ENCODE data around the gene LCT. TPM values are rescaled to one million over a fixed set of nuclear protein-coding genes. Genes with fewer than 3 reads are reported as not detected.
"Not testable (repeated sequence)": the region's sequence is repeated elsewhere in the genome, so short reads cannot be mapped to it uniquely, and the experiment has no call there.

LCT gene
- 1 to 10 TPM in 1 of 2 donors, under 1 TPM in 1; 0.45 to 1.0 TPM for total RNA-seq

- H3K27ac Mint-ChIP-seq: no peak within 1 kb of the TSS
- no peak within 1 kb of the TSS for H3K4me3 Mint-ChIP-seq
- peaks cover 37% of the 10 kb centered on the region for H3K36me3 Mint-ChIP-seq (ENCODE audit: low read depth)
- no peaks in the 10 kb centered on the region for H3K9me3 Mint-ChIP-seq
- H3K27me3 Mint-ChIP-seq: no peaks in the 10 kb centered on the region
- no peak for ATAC-seq (replicated peaks)
- H3K4me1 Mint-ChIP-seq: no peaks in the 10 kb centered on the region
These were observed at the start of gene LCT for GRCh38 chr2:135836596-135837270. TSS of gene LCT (minus strand) at chr2:135837184. CDS start at chr2:135837169, 15 bp downstream.

- ATAC-seq (replicated peaks): no peak
- no peaks in the 10 kb centered on the region for H3K4me1 Mint-ChIP-seq
- no peaks in the 10 kb centered on the region for H3K9me3 Mint-ChIP-seq
- H3K4me3 Mint-ChIP-seq: no peak overlapping the region
- no peaks in the 10 kb centered on the region for H3K27me3 Mint-ChIP-seq
- H3K36me3 Mint-ChIP-seq (ENCODE audit: low read depth): no peaks in the 10 kb centered on the region
- no peak overlapping the region for H3K27ac Mint-ChIP-seq
These were observed 48.7 kb upstream of the LCT start for GRCh38 chr2:135885709-135886108.

GRCh38 chr2:135882415-135882814 lies 45.4 kb upstream of the LCT start:
- Mint-ChIP-seq H3K27me3 (no peaks in the 10 kb centered on the region), H3K27ac (no peak overlapping the region), H3K9me3 (no peaks in the 10 kb centered on the region), H3K4me1 (peaks cover 3% of the 10 kb centered on the region), H3K4me3 (no peak overlapping the region), H3K36me3 (ENCODE audit: low read depth) (no peaks in the 10 kb centered on the region)
- ATAC-seq (replicated peaks): no peak

GRCh38 chr2:135876770-135877169 lies 39.8 kb upstream of the LCT start:
- Mint-ChIP-seq H3K36me3 (ENCODE audit: low read depth) (peaks cover 49% of the 10 kb centered on the region), H3K27ac (peak overlapping the region; percentile 93), H3K4me1 (peaks cover 27% of the 10 kb centered on the region), H3K4me3 (peak overlapping the region; percentile 82)
- not testable (repeated sequence) for ATAC-seq (replicated peaks); H3K9me3 Mint-ChIP-seq; H3K27me3 Mint-ChIP-seq

- peak; percentile 84 for ATAC-seq (replicated peaks)
- peak within 1 kb of the TSS; percentile 93 for H3K27ac Mint-ChIP-seq
- peak within 1 kb of the TSS; percentile 82 for H3K4me3 Mint-ChIP-seq
- H3K27me3 Mint-ChIP-seq: no peaks in the 10 kb centered on the region
- H3K9me3 Mint-ChIP-seq: no peaks in the 10 kb centered on the region
- peaks cover 31% of the 10 kb centered on the region for H3K4me1 Mint-ChIP-seq
- H3K36me3 Mint-ChIP-seq (ENCODE audit: low read depth): peaks cover 55% of the 10 kb centered on the region
These were observed 39.2 kb upstream of the LCT start, which contains the start of gene MCM6 for GRCh38 chr2:135876066-135876711. TSS of gene MCM6 (minus strand) at chr2:135876443. CDS start at chr2:135876365, 78 bp downstream.

GRCh38 chr2:135875491-135876065 lies 38.6 kb upstream of the LCT start:
- Mint-ChIP-seq H3K36me3 (ENCODE audit: low read depth) (peaks cover 61% of the 10 kb centered on the region), H3K9me3 (no peaks in the 10 kb centered on the region), H3K27ac (peak overlapping the region; percentile 93), H3K27me3 (no peaks in the 10 kb centered on the region), H3K4me1 (peaks cover 35% of the 10 kb centered on the region), H3K4me3 (peak overlapping the region; percentile 82)
- peak; percentile 77 for ATAC-seq (replicated peaks)

- Mint-ChIP-seq H3K4me1 (peaks cover 40% of the 10 kb centered on the region), H3K9me3 (no peaks in the 10 kb centered on the region), H3K36me3 (ENCODE audit: low read depth) (peaks cover 68% of the 10 kb centered on the region), H3K4me3 (peak overlapping the region; percentile 82), H3K27me3 (no peaks in the 10 kb centered on the region), H3K27ac (peak overlapping the region; percentile 93)
- ATAC-seq (replicated peaks): peak; percentile 12
These were observed 37.9 kb upstream of the LCT start for GRCh38 chr2:135874777-135875365.

- no peaks in the 10 kb centered on the region for H3K9me3 Mint-ChIP-seq
- H3K4me3 Mint-ChIP-seq: peak overlapping the region; percentile 82
- peaks cover 36% of the 10 kb centered on the region for H3K4me1 Mint-ChIP-seq
- H3K36me3 Mint-ChIP-seq (ENCODE audit: low read depth): peaks cover 100% of the 10 kb centered on the region
- ATAC-seq (replicated peaks): peak; percentile 84
- peak overlapping the region; percentile 93 for H3K27ac Mint-ChIP-seq
- no peaks in the 10 kb centered on the region for H3K27me3 Mint-ChIP-seq
These were observed 33.6 kb upstream of the LCT start for GRCh38 chr2:135870571-135870970.

- Mint-ChIP-seq H3K27ac (no peak overlapping the region), H3K4me3 (no peak overlapping the region), H3K27me3 (no peaks in the 10 kb centered on the region), H3K9me3 (no peaks in the 10 kb centered on the region), H3K36me3 (ENCODE audit: low read depth) (peaks cover 98% of the 10 kb centered on the region), H3K4me1 (peaks cover 20% of the 10 kb centered on the region)
- ATAC-seq (replicated peaks): no peak
These were observed 26.2 kb upstream of the LCT start for GRCh38 chr2:135863233-135863632.

- Mint-ChIP-seq H3K36me3 (ENCODE audit: low read depth) (peaks cover 98% of the 10 kb centered on the region), H3K27me3 (no peaks in the 10 kb centered on the region), H3K27ac (no peak overlapping the region), H3K4me1 (peaks cover 15% of the 10 kb centered on the region), H3K4me3 (no peak overlapping the region), H3K9me3 (no peaks in the 10 kb centered on the region)
- no peak for ATAC-seq (replicated peaks)
These were observed 25.7 kb upstream of the LCT start for GRCh38 chr2:135862718-135863117.

- Mint-ChIP-seq H3K4me3 (no peak overlapping the region), H3K36me3 (ENCODE audit: low read depth) (peaks cover 100% of the 10 kb centered on the region), H3K9me3 (no peaks in the 10 kb centered on the region), H3K4me1 (peaks cover 5% of the 10 kb centered on the region), H3K27me3 (no peaks in the 10 kb centered on the region), H3K27ac (no peak overlapping the region)
- ATAC-seq (replicated peaks): no peak
These were observed 16.4 kb upstream of the LCT start for GRCh38 chr2:135853401-135853800.

- Mint-ChIP-seq H3K36me3 (ENCODE audit: low read depth) (peaks cover 100% of the 10 kb centered on the region), H3K4me1 (peaks cover 5% of the 10 kb centered on the region), H3K27ac (no peak overlapping the region)
These were observed 14.9 kb upstream of the LCT start for GRCh38 chr2:135851858-135852257.

GRCh38 chr2:135850892-135851668 lies 14.1 kb upstream of the LCT start:
- ATAC-seq (replicated peaks): no peak
- Mint-ChIP-seq H3K4me3 (no peak overlapping the region), H3K9me3 (no peaks in the 10 kb centered on the region), H3K27me3 (no peaks in the 10 kb centered on the region), H3K36me3 (ENCODE audit: low read depth) (peaks cover 100% of the 10 kb centered on the region), H3K4me1 (peaks cover 5% of the 10 kb centered on the region), H3K27ac (no peak overlapping the region)

More at GRCh38 chr2:135851858-135852257, 14.9 kb upstream of the LCT start:
- Mint-ChIP-seq H3K9me3 (no peaks in the 10 kb centered on the region), H3K4me3 (no peak overlapping the region), H3K27me3 (no peaks in the 10 kb centered on the region)
- ATAC-seq (replicated peaks): no peak

GRCh38 chr2:135849087-135849486 lies 12.1 kb upstream of the LCT start:
- Mint-ChIP-seq H3K36me3 (ENCODE audit: low read depth) (peaks cover 100% of the 10 kb centered on the region), H3K4me3 (no peak overlapping the region), H3K9me3 (no peaks in the 10 kb centered on the region), H3K27me3 (no peaks in the 10 kb centered on the region), H3K4me1 (peaks cover 5% of the 10 kb centered on the region), H3K27ac (peak overlapping the region; percentile 44)
- peak; percentile 12 for ATAC-seq (replicated peaks)

All from activated T-helper 17 cell treated with anti-CD3 and anti-CD28 coated beads, Interleukin-2, amount 50 U/mL, for 72 hours (primary cell).